ENCODE results near the gene TBC1D22A.

TBC1D22A gene

DNA sequence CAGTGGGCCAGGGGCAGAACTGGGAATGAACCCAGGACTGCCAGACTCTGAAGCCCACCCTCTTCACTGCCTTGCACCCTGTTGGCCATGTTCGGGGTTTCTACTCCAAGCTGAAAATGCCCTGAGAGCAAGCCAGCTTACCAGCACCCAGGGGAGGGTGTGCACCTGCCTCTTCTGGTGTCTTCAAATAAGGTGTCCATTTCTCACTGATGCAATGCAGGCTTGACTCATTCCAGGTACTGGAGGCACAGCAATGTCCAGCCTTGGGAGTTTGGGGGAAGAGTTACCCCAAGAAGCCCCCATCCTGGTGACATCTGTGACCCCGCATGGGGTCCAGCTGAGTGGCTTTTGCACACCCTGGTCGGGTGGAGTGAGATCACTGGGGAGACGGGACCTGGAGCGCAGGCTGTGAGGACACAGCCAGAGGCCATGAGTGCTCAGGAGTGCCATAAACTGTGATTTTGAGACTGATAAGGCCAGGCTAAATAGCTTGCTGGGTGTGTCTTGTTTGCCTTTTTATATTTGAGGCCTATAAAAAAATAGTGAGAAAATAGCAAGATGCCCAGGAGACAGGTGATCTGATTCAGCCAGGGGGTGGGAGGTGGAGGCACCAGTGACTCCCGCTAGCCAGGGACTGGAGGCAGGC, 19.8 kb upstream of the TBC1D22A start:
- Mint-ChIP-seq H3K4me3 (no peak overlapping the region), H3K4me1 (ENCODE audit: low read depth) (peaks cover 3% of the 10 kb centered on the region), H3K27ac (no peak overlapping the region), H3K36me3 (ENCODE audit: low read depth) (no peaks in the 10 kb centered on the region), H3K9me3 (peaks cover 6% of the 10 kb centered on the region), H3K27me3 (ENCODE audit: low read depth) (no peaks in the 10 kb centered on the region)
- no peak for DNase-seq (ENCODE audit: low spot score)

DNA sequence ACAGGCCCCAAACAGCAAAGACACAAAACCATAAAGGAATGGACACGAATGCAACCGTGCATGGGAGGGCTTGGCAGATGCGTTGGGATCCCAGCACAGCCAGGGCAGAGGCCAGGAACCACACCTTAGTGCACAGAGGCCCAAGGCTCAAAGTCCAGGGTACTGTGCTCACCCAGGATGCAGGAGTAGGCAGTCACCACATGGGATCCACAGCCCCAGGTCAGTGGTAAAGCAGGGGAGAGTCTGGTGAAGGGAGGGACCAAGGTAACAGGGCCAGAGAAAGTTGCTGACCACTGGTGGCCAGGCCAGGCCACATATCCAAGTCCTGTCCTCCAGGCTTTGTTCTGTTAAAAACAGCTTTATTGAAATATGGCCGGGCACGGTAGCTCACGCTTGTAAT, 17.9 kb upstream of the TBC1D22A start:
- Mint-ChIP-seq H3K4me3 (no peak overlapping the region), H3K4me1 (ENCODE audit: low read depth) (peaks cover 6% of the 10 kb centered on the region), H3K36me3 (ENCODE audit: low read depth) (no peaks in the 10 kb centered on the region), H3K27ac (no peak overlapping the region), H3K9me3 (peaks cover 6% of the 10 kb centered on the region), H3K27me3 (ENCODE audit: low read depth) (no peaks in the 10 kb centered on the region)
- no peak for DNase-seq (ENCODE audit: low spot score)

DNA sequence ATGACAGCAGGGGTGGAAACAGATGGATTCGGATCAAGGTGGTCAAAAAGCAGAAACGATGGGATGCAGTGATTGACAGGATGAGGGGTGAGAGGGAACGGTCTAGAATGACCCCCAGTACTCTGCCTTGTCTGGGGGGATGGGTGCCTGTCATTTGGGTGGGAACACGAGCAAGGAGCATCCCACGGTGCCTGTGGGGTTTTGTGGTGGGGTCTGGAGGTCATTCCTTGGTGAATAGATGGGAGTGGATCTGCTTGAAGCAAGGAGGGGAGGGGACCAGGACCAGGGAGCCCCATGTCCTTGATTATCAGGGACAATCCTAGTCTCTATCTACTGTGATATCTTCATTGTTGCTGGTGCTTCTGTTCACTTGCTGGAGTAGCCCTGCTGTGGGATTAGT, 16.3 kb upstream of the TBC1D22A start:
- peaks cover 9% of the 10 kb centered on the region for H3K4me1 Mint-ChIP-seq (ENCODE audit: low read depth)
- H3K27me3 Mint-ChIP-seq (ENCODE audit: low read depth) = no peaks in the 10 kb centered on the region
- peaks cover 6% of the 10 kb centered on the region for H3K9me3 Mint-ChIP-seq
- H3K27ac Mint-ChIP-seq = no peak overlapping the region
- H3K4me3 Mint-ChIP-seq = no peak overlapping the region
- H3K36me3 Mint-ChIP-seq (ENCODE audit: low read depth) = no peaks in the 10 kb centered on the region
- no peak for DNase-seq (ENCODE audit: low spot score)

DNA sequence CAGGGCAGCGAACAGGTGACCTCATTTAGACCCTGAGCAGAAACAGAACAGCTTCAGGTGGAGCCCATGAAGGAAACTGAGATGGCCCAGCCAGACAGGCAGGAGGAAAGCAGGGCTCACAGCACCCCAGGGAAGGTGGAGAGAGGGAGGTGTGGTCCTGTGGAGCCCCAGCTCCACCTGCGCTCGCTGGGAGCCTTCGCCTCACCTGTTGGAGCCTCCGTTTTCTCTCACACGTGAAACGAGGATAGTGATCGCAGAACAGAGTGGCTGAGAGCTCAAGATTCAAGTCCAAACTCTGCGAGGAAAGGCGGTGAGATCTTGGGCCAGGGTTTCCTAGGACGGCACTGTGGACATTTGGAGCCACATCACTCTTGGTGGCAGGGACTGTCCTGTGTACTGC, 15.8 kb upstream of the TBC1D22A start:
- peaks cover 9% of the 10 kb centered on the region for H3K4me1 Mint-ChIP-seq (ENCODE audit: low read depth)
- H3K4me3 Mint-ChIP-seq = no peak overlapping the region
- no peaks in the 10 kb centered on the region for H3K36me3 Mint-ChIP-seq (ENCODE audit: low read depth)
- no peak overlapping the region for H3K27ac Mint-ChIP-seq
- DNase-seq (ENCODE audit: low spot score) = no peak
- H3K9me3 Mint-ChIP-seq = peaks cover 6% of the 10 kb centered on the region
- H3K27me3 Mint-ChIP-seq (ENCODE audit: low read depth) = no peaks in the 10 kb centered on the region

DNA sequence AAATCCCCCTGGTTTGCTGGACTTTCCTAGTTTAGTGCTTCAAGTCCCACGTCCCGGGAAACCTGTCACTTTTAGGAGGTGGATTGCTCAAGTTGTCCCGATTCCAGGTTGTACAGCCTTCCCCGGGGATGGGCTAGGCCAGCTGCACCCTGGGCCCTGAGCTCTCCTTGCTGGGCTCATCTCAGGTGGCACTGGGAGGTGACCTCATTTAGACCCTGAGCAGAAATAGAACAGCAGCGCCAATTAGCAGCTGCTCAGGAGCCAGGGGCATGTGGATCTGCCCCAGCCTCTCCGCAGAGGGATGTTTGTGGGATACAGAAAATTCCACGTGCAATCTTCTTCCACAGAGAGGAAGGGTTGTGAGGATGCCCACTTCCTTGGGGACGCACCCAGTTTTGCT, 14.8 kb upstream of the TBC1D22A start:
- Mint-ChIP-seq H3K9me3 (peaks cover 4% of the 10 kb centered on the region), H3K4me3 (no peak overlapping the region), H3K4me1 (ENCODE audit: low read depth) (peaks cover 9% of the 10 kb centered on the region), H3K36me3 (ENCODE audit: low read depth) (no peaks in the 10 kb centered on the region), H3K27ac (no peak overlapping the region), H3K27me3 (ENCODE audit: low read depth) (no peaks in the 10 kb centered on the region)
- DNase-seq (ENCODE audit: low spot score) = no peak

DNA sequence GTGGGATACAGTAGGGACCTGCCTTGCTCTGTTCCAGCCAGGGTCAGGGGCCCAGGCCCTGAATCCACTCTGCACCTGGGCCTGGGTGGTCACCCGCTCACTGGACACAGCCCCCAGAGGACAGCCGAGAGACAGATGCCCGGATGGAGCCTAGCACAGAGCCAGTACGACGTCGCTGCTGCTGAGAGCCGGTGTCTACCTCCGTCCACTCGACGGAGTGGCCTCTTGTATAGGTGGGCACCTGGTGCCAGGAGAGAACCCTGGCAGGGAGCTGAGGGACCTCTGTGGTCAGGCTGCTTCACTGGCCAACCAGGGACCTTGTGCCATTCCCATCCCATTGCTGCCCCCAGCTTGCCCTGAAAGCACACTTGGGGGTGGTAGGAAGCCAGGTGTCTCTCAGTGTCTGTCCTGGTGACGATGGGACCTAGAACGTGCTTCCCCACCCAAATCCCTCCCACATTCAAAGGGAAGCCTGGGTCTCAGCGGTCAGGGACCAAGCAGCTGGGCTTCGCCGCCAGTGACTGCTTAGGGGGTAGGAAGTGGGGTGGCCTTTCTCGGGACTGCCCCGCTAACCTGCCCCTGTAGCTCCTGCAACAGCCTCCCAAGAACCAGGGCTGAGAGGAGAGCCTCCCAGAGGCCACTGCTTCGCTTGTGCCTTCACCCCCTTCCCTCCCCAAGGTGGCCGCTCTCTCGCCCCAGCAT, 14.1 kb upstream of the TBC1D22A start:
- Mint-ChIP-seq H3K27ac (peak overlapping the region; percentile 12), H3K9me3 (no peaks in the 10 kb centered on the region), H3K36me3 (ENCODE audit: low read depth) (no peaks in the 10 kb centered on the region), H3K4me1 (ENCODE audit: low read depth) (peaks cover 9% of the 10 kb centered on the region), H3K27me3 (ENCODE audit: low read depth) (no peaks in the 10 kb centered on the region), H3K4me3 (no peak overlapping the region)
- DNase-seq (ENCODE audit: low spot score) = no peak

DNA sequence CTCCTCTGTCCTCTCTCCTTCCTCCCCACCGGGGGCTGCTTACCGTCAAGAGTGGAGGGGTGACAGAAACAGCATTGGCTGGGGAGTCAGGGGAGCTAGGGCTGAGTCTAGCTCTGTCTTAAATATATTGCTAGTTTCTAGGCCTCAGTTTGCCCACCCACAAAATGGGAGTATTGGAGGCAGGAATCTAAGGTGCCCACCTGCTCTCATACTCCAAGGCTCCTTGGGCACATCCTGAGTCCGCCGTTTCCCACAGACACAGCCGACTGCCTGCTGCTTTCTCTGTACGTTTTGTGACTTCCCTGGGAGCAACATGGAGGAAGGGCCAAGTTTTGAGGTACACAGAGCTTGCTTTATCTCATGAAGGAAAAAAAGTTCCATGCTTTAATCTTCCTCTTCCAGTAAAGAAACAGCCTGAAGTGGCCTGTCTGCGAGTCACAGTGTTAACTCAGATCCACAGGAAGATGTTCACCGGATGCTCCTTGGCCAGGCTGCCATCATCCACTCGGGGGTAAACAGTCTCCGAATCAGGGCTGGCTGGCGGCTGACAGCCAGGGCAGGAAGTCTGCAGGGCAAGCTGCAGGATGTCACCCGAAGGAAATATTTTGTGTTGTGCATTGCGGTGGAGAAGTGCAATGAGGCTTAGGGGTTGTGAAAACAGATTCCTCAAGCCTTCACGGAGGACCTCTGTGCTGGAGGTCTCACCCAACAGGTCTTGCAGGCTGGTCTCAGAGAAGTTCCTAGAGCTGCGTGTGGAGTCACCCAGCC, 13.4 kb upstream of the TBC1D22A start:
- Mint-ChIP-seq H3K36me3 (ENCODE audit: low read depth) (no peaks in the 10 kb centered on the region), H3K4me1 (ENCODE audit: low read depth) (peaks cover 10% of the 10 kb centered on the region), H3K27me3 (ENCODE audit: low read depth) (no peaks in the 10 kb centered on the region), H3K27ac (peak overlapping the region; percentile 80), H3K4me3 (peak overlapping the region; percentile 68), H3K9me3 (no peaks in the 10 kb centered on the region)
- DNase-seq (ENCODE audit: low spot score) = no peak

DNA sequence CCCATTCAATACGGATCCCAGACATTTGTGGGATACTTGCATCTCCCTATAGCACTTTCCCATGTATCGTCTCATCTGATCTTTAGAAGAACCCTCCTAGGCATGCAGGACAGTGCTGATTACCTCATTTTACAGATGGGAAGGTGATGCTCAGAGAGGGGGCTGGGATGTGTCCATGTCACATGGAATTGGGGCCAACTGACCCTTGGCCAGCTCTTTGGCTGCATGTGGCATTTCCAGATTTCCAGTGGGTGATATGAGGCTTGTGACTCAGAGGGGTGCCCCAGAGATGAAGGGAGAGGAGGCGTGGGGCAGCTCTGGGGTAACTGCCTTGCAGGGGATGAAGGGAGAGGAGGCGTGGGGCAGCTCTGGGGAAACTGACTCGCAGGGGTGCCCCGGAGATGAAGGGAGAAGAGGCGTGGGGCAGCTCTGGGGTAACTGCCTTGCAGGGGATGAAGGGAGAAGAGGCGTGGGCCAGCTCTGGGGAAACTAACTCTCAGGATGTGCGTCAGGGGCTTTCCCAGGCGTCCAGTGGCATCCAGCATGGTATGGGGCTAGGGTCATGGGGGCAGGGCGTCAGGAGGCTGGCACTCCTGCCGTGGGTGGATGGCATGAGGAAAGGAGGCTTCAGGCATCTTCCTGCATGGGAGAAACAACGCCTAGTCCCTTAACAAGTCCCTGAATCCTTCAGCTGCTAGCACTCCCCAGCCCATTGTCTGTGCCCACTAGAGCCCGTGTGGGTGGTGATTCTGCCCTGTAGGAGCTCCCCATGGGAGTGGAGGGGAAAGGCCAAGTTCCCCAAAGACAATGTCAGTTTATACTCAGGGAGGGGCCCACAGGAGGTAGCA, 12.5 kb upstream of the TBC1D22A start:
- H3K4me3 Mint-ChIP-seq = peak overlapping the region; percentile 68
- H3K4me1 Mint-ChIP-seq (ENCODE audit: low read depth) = peaks cover 13% of the 10 kb centered on the region
- no peaks in the 10 kb centered on the region for H3K36me3 Mint-ChIP-seq (ENCODE audit: low read depth)
- DNase-seq (ENCODE audit: low spot score) = no peak
- H3K27ac Mint-ChIP-seq = peak overlapping the region; percentile 80
- peaks cover under 1% of the 10 kb centered on the region for H3K9me3 Mint-ChIP-seq
- no peaks in the 10 kb centered on the region for H3K27me3 Mint-ChIP-seq (ENCODE audit: low read depth)

DNA sequence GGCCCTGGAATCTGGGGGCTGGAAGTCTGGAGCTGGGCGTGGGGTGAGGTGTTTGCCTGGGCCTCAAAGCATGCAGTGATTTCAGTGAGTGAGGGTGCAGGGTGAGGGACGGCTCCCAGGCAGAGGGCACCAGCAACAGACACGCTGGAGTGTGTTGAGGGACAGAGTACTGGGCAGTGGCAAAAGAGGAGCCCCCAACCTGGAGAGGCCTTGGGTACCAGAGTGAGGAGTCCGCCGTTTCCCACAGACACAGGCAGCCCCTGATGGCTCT, 12.0 kb upstream of the TBC1D22A start:
- Mint-ChIP-seq H3K4me3 (no peak overlapping the region), H3K27ac (no peak overlapping the region), H3K4me1 (ENCODE audit: low read depth) (peaks cover 13% of the 10 kb centered on the region), H3K27me3 (ENCODE audit: low read depth) (no peaks in the 10 kb centered on the region), H3K36me3 (ENCODE audit: low read depth) (no peaks in the 10 kb centered on the region), H3K9me3 (peaks cover 2% of the 10 kb centered on the region)
- no peak for DNase-seq (ENCODE audit: low spot score)

DNA sequence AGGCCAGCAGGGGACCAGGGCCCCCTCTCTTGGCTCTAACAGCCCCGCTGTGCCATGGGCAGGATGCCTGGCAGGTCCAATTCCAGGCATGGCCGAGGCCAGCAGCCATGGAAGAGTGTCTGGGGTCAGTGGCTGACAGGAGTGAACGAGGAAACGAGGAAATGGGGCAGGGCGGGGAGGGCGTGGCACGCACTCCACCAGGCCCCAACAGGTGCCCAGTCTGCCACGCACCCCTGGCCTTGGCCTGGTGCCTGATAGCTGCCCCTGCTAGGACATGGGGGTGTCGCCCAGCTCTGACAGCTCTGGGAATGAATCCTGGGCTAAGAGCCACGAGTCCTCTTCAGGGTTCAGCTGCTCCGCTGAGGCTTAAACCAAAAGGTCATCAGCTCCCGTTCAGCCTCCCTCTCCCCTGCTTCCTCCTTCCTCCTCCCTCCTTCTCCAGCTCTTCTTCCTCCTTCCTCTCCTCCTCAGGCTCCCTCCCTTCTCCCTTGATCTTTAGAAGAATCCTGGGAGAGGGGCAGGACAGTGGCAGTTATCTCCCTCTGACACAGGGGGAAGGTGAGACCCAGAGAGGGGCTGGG, 11.5 kb upstream of the TBC1D22A start:
- Mint-ChIP-seq H3K36me3 (ENCODE audit: low read depth) (no peaks in the 10 kb centered on the region), H3K9me3 (peaks cover 2% of the 10 kb centered on the region), H3K27ac (peak overlapping the region; percentile 21), H3K4me1 (ENCODE audit: low read depth) (peaks cover 13% of the 10 kb centered on the region), H3K4me3 (no peak overlapping the region), H3K27me3 (ENCODE audit: low read depth) (no peaks in the 10 kb centered on the region)
- DNase-seq (ENCODE audit: low spot score) = no peak

DNA sequence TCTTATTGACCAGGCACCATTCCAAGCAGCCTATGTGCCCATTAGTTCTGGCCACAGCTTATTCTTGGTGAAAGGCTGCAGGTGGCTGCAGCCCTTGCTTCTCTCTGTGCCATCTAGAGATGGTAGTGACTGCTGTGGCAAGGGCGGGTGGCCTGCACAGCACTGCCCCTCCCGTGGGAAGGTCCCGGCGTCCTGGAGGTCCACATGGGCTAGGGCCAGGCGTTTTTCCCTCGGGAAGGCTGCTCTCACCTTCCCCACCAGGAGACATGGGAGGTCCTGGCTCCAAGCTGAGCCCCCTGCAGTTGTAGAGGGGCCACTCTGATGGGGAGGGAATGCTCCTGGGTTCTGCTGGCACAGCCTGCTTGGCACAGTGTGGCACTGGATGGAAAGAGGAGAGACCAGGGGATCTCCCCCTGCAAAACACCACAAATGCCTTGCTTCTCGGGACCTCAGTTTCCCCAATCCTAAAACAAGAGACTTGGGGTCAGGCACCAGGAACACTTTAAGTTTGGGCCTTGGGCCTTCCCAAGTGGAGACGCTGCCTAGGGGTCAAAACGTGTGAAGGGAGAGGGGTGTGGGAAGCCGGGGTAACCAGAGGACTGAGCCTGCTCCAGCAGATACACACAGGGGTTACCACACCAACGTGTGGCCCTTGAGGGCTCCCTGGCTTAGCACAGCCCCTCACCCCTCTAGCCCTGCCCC, 10.0 kb upstream of the TBC1D22A start:
- Mint-ChIP-seq H3K4me3 (no peak overlapping the region), H3K9me3 (peaks cover 9% of the 10 kb centered on the region), H3K27ac (no peak overlapping the region), H3K4me1 (ENCODE audit: low read depth) (peaks cover 15% of the 10 kb centered on the region), H3K36me3 (ENCODE audit: low read depth) (peaks cover 5% of the 10 kb centered on the region), H3K27me3 (ENCODE audit: low read depth) (no peaks in the 10 kb centered on the region)
- no peak for DNase-seq (ENCODE audit: low spot score)

DNA sequence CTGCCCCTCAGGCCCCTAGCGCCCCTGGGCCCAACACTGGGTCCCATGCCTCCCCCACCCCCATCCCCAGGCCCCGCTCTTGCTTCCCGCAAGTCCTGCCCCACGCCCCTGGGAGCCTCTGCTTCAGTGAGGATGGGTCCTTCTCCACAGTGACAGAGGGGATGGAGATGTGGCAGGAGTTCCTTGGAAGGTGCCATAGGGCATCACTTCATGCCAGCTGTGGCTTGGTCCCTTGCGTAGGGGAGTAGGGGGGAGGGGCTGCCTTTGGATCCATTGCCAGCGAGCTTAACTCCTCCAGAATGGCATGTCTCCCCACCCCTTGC, 9.5 kb upstream of the TBC1D22A start:
- no peak overlapping the region for H3K27ac Mint-ChIP-seq
- H3K36me3 Mint-ChIP-seq (ENCODE audit: low read depth) = peaks cover 5% of the 10 kb centered on the region
- no peaks in the 10 kb centered on the region for H3K27me3 Mint-ChIP-seq (ENCODE audit: low read depth)
- no peak for DNase-seq (ENCODE audit: low spot score)
- H3K4me1 Mint-ChIP-seq (ENCODE audit: low read depth) = peaks cover 15% of the 10 kb centered on the region
- no peak overlapping the region for H3K4me3 Mint-ChIP-seq
- H3K9me3 Mint-ChIP-seq = peaks cover 9% of the 10 kb centered on the region

DNA sequence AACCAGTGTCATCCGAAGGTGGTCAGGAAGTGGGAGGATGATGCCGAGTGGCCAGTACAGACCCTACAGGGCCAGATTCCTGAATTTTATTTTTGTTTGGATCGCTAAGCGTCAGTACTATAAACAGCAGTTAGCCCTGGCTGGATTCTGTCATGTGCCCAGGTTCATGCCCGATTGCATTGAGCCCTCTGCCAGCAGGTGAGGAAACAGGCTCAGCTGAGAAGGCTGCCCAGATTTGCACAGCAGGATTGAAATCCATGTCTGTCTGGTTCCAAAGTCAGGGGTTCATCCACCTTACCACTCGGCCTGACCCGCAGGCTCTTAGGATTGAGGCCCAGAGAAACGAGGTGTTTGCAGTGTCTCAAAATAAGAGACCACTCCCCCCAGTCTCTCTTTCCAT, 9.1 kb upstream of the TBC1D22A start:
- no peak overlapping the region for H3K4me3 Mint-ChIP-seq
- peaks cover 9% of the 10 kb centered on the region for H3K9me3 Mint-ChIP-seq
- H3K27me3 Mint-ChIP-seq (ENCODE audit: low read depth) = no peaks in the 10 kb centered on the region
- no peak overlapping the region for H3K27ac Mint-ChIP-seq
- no peak for DNase-seq (ENCODE audit: low spot score)
- H3K36me3 Mint-ChIP-seq (ENCODE audit: low read depth) = peaks cover 5% of the 10 kb centered on the region
- H3K4me1 Mint-ChIP-seq (ENCODE audit: low read depth) = peaks cover 15% of the 10 kb centered on the region
